ENCODE results near the gene RNH1. TPM values are rescaled to one million over a fixed set of nuclear protein-coding genes. Genes with fewer than 3 reads are reported as not detected.
A peak's percentile ranks its signal among the peaks of the same experiment; 100 is the strongest.

The RNH1 gene
- total RNA-seq, 1 experiment from 2014 or later = 60.0 TPM

DNA sequence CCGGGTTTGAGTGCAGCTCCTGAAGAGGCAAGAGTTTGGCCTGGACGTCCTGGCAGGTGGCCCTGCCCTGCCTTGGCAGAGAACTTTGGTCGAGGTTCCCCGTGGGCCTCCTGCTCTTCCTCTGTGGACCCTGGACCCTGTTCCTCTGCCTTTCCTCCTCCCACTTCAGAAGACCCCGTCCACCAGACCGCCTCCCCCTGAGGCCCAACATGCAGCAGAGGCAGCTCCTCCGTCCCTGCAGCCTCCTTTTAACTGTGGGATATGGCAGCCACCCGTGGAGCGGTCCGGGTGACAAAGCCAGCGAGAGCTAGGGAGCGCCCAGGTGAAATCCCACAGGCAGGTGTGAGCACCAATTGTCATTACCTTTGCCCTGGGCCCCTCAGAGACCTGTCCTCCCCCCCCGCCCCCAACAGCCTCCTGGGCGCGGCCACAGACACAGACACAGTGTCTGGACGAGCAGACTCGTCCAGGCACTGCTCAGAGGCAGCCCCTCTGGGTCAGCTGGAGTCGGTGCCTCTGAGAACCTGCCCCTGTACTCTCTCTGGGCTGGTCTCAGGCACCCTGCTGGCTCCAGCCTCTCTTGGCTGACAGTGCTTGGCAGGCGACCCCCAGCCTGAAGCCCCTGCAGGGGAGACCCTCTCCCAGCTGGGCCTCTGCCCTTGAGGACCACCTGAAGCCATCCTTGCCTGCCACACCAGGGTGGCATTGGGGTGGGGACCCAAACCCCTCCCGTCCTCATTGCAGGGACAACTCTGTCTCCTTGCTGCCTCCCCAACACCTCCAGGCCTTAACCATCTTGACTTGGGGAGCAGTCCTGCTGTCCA lies 61.1 kb downstream of the RNH1 start:
- Mint-ChIP-seq H3K4me1 (peaks cover 11 to 17% of the 10 kb centered on the region in 2 experiments), H3K27me3 (ENCODE audit: low read depth) (peaks cover 5% of the 10 kb centered on the region), H3K27ac (0 out of 7 replicates have a peak overlapping the region, but pooled peaks of 1 of the 3 experiments have one; percentile 44), H3K4me3 (no peak overlapping the region), H3K9me3 (peaks cover 0 to 2% of the 10 kb centered on the region in 2 experiments; a peak in 1 of 5 replicates), H3K36me3 (ENCODE audit: insufficient read depth in 1 of 3, low read depth in 3 of 3) (no peaks in the 10 kb centered on the region; a peak in 1 of 7 replicates)
- H3K79me2 ChIP-seq (ENCODE audit: insufficient read depth, low read length) = no peaks in the 10 kb centered on the region; the same call in 1 of the 2 replicates
- H2BK120ac ChIP-seq (ENCODE audit: low read depth, low read length, poor library complexity, severe bottlenecking) = no peak overlapping the region
- H3K23me2 ChIP-seq (ENCODE audit: insufficient read length, low read depth, low read length, poor library complexity, severe bottlenecking) = peaks cover 10% of the 10 kb centered on the region
- no peaks in the 10 kb centered on the region for H3K79me1 ChIP-seq (ENCODE audit: insufficient read depth, low read depth, low read length, poor library complexity, severe bottlenecking)
- no peak overlapping the region for H4K8ac ChIP-seq (replicated peaks; ENCODE audit: insufficient read length, low read depth, low read length)
- no peaks in the 10 kb centered on the region for H3K9me3 ChIP-seq (ENCODE audit: control insufficient read depth, low read depth, low read length)
- no peaks in the 10 kb centered on the region for H4K20me1 ChIP-seq (ENCODE audit: control insufficient read depth, insufficient read depth, insufficient read length)
- H2BK5ac ChIP-seq (ENCODE audit: insufficient read length, low read length) = no peak overlapping the region
- no peaks in the 10 kb centered on the region for H3K27me3 ChIP-seq (ENCODE audit: insufficient read depth, low read length)
- no peak overlapping the region for H2BK15ac ChIP-seq (ENCODE audit: low read depth, low read length)
- no peak overlapping the region for H2BK20ac ChIP-seq (ENCODE audit: low read depth, low read length, poor library complexity, severe bottlenecking)
- WGBS (ENCODE audit: extremely low coverage, insufficient read length, low lambda C conversion rate) = no CpG with 5 or more reads among the region's 20 CpGs
- no peak overlapping the region for H3K18ac ChIP-seq (ENCODE audit: insufficient read length, low read depth, low read length)
- no peak overlapping the region for H3K14ac ChIP-seq (ENCODE audit: insufficient read depth, low read length)
- no peak overlapping the region for H3K4me2 ChIP-seq (ENCODE audit: insufficient read depth, insufficient read length, low read length)
- no peak overlapping the region for H3T11ph ChIP-seq (ENCODE audit: low read length)
- H3K4ac ChIP-seq (ENCODE audit: low read depth, low read length) = no peak overlapping the region
- H3K56ac ChIP-seq (ENCODE audit: insufficient read length, low read depth, low read length) = no peak overlapping the region
- H4K5ac ChIP-seq (ENCODE audit: insufficient read length, low read depth, low read length) = no peak overlapping the region
- no peak overlapping the region for H3K27ac ChIP-seq (ENCODE audit: insufficient read length, low read depth, low read length)
- TF ChIP-seq CTCF (conservative IDR thresholded peaks at IDR 0.05) = no peak
- no peak overlapping the region for H2AK5ac ChIP-seq (ENCODE audit: insufficient read length, low read length)
- no peaks in the 10 kb centered on the region for H3K4me1 ChIP-seq (ENCODE audit: insufficient read depth, low read length)
- no peak overlapping the region for H4K91ac ChIP-seq (ENCODE audit: insufficient read length, low read depth, low read length)
- DNase-seq = no peak
- no peak overlapping the region for H3K9ac ChIP-seq (ENCODE audit: extremely low read depth, insufficient read length, low read length)
- no peak overlapping the region for H3K23ac ChIP-seq (ENCODE audit: insufficient read length, low read depth, low read length)
- H2BK12ac ChIP-seq (ENCODE audit: insufficient read length, low read depth, low read length) = no peak overlapping the region
- H2AFZ ChIP-seq (ENCODE audit: low read length) = no peak overlapping the region

Other genes starting within 250 kb of the RNH1 start
- not detected in 2 replicates for gene NLRP6, start 228.8 kb downstream of the RNH1 start, total RNA-seq (2021)
- 57.9 and 58.3 TPM in 2 replicates for gene PGGHG, start 218.1 kb downstream of the RNH1 start, total RNA-seq (2021)
- not detected in 2 replicates for gene IFITM5, start 207.7 kb downstream of the RNH1 start, total RNA-seq (2021)
- gene IFITM2, start 199.4 kb downstream of the RNH1 start, total RNA-seq (2021) = 421 and 425 TPM in 2 replicates
- 498 and 500 TPM in 2 replicates for gene IFITM1, start 193.2 kb downstream of the RNH1 start, total RNA-seq (2021)
- gene IFITM3, start 186.4 kb downstream of the RNH1 start, total RNA-seq (2021) = 419 and 425 TPM in 2 replicates
- 101 and 105 TPM in 2 replicates for gene B4GALNT4, start 137.7 kb downstream of the RNH1 start, total RNA-seq (2021)
- 41.7 and 43.8 TPM in 2 replicates for gene PKP3, start 113.0 kb downstream of the RNH1 start, total RNA-seq (2021)
- 85.7 and 89.7 TPM in 2 replicates for gene SIGIRR, start 92.2 kb downstream of the RNH1 start, total RNA-seq (2021)
- gene ANO9, start 65.2 kb downstream of the RNH1 start, total RNA-seq (2021) = 12.3 and 13.1 TPM in 2 replicates
- gene PTDSS2, start 57.0 kb downstream of the RNH1 start, total RNA-seq (2021) = 53.4 and 55.3 TPM in 2 replicates
- gene HRAS, start 28.3 kb upstream of the RNH1 start, total RNA-seq (2021) = 61.8 and 66.0 TPM in 2 replicates
- 3.1 and 3.4 TPM in 2 replicates for gene LRRC56, start 30.3 kb upstream of the RNH1 start, total RNA-seq (2021)
- 4.2 and 4.7 TPM in 2 replicates for gene LMNTD2, start 53.5 kb upstream of the RNH1 start, total RNA-seq (2021)
- gene RASSF7, start 53.7 kb upstream of the RNH1 start, total RNA-seq (2021) = 26.3 and 30.0 TPM in 2 replicates
- 48.9 and 50.6 TPM in 2 replicates for gene PHRF1, start 69.2 kb upstream of the RNH1 start, total RNA-seq (2021)
- gene IRF7, start 108.7 kb upstream of the RNH1 start, total RNA-seq (2021) = 9.7 and 9.8 TPM in 2 replicates
- 0.46 TPM in 1 of 2 replicates, not detected in the other for gene CDHR5, start 117.7 kb upstream of the RNH1 start, total RNA-seq (2021)
- 1.8 and 2.3 TPM in 2 replicates for gene SCT, start 119.9 kb upstream of the RNH1 start, total RNA-seq (2021)
- 6.2 and 6.8 TPM in 2 replicates for gene DRD4, start 130.0 kb upstream of the RNH1 start, total RNA-seq (2021)
- gene DEAF1, start 188.0 kb upstream of the RNH1 start, total RNA-seq (2021) = 67.3 and 68.6 TPM in 2 replicates
- gene TMEM80, start 188.6 kb upstream of the RNH1 start, total RNA-seq (2021) = 15.3 and 23.6 TPM in 2 replicates
- 92.8 and 101 TPM in 2 replicates for gene EPS8L2, start 199.0 kb upstream of the RNH1 start, total RNA-seq (2021)
- gene TALDO1, start 240.2 kb upstream of the RNH1 start, total RNA-seq (2021) = 268 and 300 TPM in 2 replicates